ENCODE data around the gene GPC6.
"Not testable (repeated sequence)": the region's sequence is repeated elsewhere in the genome, so short reads cannot be mapped to it uniquely, and the experiment has no call there.

GRCh38 chr13:93206778-93207392 lies 19.7 kb upstream of the GPC6 start:
- TF ChIP-seq POLR2AphosphoS5 (IDR thresholded peaks at IDR 0.05); CTCF (IDR thresholded peaks at IDR 0.05; ENCODE audit: poor library complexity, severe bottlenecking); EZH2 (IDR thresholded peaks at IDR 0.05; ENCODE audit: borderline replicate concordance, insufficient read depth, low read length, poor library complexity, severe bottlenecking): not testable (repeated sequence)

Measured in neural cell (in vitro differentiated cells).